WTC11 (cell line): Measurements from ENCODE around the gene SLC23A2. TPM values are rescaled to one million over a fixed set of nuclear protein-coding genes. Genes with fewer than 3 reads are reported as not detected.

ENCODE experiments used
- ATAC-seq: fragments of 200-7000 bp; cut with Tn5 transposase; 2 replicates; pipeline ENCODE4 v1.10.0; 2021; ENCODE audit warnings: mild to moderate bottlenecking, moderate library complexity
- CTCF ChIA-PET: fragments of 300-600 bp; sonication (Branson Sonifier 250); formaldehyde crosslinking; loops from one replicate; lab custom pipeline; 2021; ENCODE audit warnings: antibody characterized with exemption; lab: Charles Lee
- POLR2A ChIA-PET: fragments of 350-600 bp; sonication (Branson Sonifier 250); formaldehyde crosslinking; loops from one replicate; lab custom pipeline; 2021; ENCODE audit warnings: antibody characterized with exemption; lab: Charles Lee
- DNase-seq: peaks from one replicate; pipeline ENCODE4 v3.0.0; 2021; ENCODE audit warnings: low spot score
- H3K27ac Mint-ChIP-seq: 2 replicates; pipeline ENCODE4 v1.8.0; 2021; ENCODE audit warnings: mixed read lengths
- H3K27me3 Mint-ChIP-seq: 2 replicates; pipeline ENCODE4 v1.8.0; 2021; ENCODE audit warnings: low read depth, mild to moderate bottlenecking, moderate library complexity, mixed read lengths
- H3K36me3 Mint-ChIP-seq: 2 replicates; pipeline ENCODE4 v1.8.0; 2021; ENCODE audit warnings: mixed read lengths
- H3K4me1 Mint-ChIP-seq: 2 replicates; pipeline ENCODE4 v1.8.0; 2022; ENCODE audit warnings: mixed read lengths
- H3K4me3 Mint-ChIP-seq: 2 replicates; pipeline ENCODE4 v1.8.0; 2021; ENCODE audit warnings: mild to moderate bottlenecking, moderate library complexity, mixed read lengths
- H3K9me3 Mint-ChIP-seq: 2 replicates; pipeline ENCODE4 v1.8.0; 2021; ENCODE audit warnings: mixed read lengths
- ATF1 ChIP-seq: sonication (generic); formaldehyde crosslinking; IDR thresholded peaks from 2 replicates; pipeline ENCODE4 v1.8.1; 2023; ENCODE audit warnings: mild to moderate bottlenecking, moderate library complexity, missing genetic modification reagents
- CBFB ChIP-seq: sonication (generic); formaldehyde crosslinking; IDR thresholded peaks from 2 replicates; pipeline ENCODE4 v1.8.1; 2022; ENCODE audit warnings: mild to moderate bottlenecking, low read depth, missing genetic modification reagents
- ELF4 ChIP-seq: sonication (generic); formaldehyde crosslinking; IDR thresholded peaks from 2 replicates; pipeline ENCODE4 v1.8.1; 2022; ENCODE audit warnings: low read depth, mild to moderate bottlenecking, moderate library complexity, missing genetic modification reagents
- ESRRA ChIP-seq: sonication (generic); formaldehyde crosslinking; IDR thresholded peaks from 2 replicates; pipeline ENCODE4 v1.8.1; 2022; ENCODE audit warnings: mild to moderate bottlenecking, missing genetic modification reagents, borderline replicate concordance
- ETV6 ChIP-seq: sonication (generic); formaldehyde crosslinking; IDR thresholded peaks from 2 replicates; pipeline ENCODE4 v1.8.1; 2022; ENCODE audit warnings: mild to moderate bottlenecking, missing genetic modification reagents
- FOXJ3 ChIP-seq: sonication (generic); formaldehyde crosslinking; IDR thresholded peaks from 2 replicates; pipeline ENCODE4 v1.9.0; 2021; ENCODE audit warnings: missing genetic modification reagents, mild to moderate bottlenecking, borderline replicate concordance
- FOXK1 ChIP-seq: sonication (generic); formaldehyde crosslinking; IDR thresholded peaks from 2 replicates; pipeline ENCODE4 v1.8.0; 2022; ENCODE audit warnings: mild to moderate bottlenecking, moderate library complexity, missing genetic modification reagents
- FOXP1 ChIP-seq: sonication (generic); formaldehyde crosslinking; IDR thresholded peaks from 2 replicates; pipeline ENCODE4 v1.8.0; 2022; ENCODE audit warnings: missing genetic modification reagents, mild to moderate bottlenecking, moderate library complexity, borderline replicate concordance
- GRHL2 ChIP-seq: fragments of 250-450 bp; sonication (Bioruptor Pico); IDR thresholded peaks from 2 replicates; pipeline ENCODE4 v1.8.0; 2022; ENCODE audit warnings: mild to moderate bottlenecking, moderate library complexity; ENCODE audit not compliant: insufficient replicate concordance, severe bottlenecking
- JUN ChIP-seq: sonication (generic); formaldehyde crosslinking; IDR thresholded peaks from 2 replicates; pipeline ENCODE4 v1.8.0; 2023; ENCODE audit warnings: mild to moderate bottlenecking, missing genetic modification reagents
- MXD4 ChIP-seq: fragments of 250-450 bp; sonication (Bioruptor Pico); IDR thresholded peaks from 2 replicates; pipeline ENCODE4 v1.8.0; 2021; ENCODE audit warnings: mild to moderate bottlenecking, moderate library complexity, borderline replicate concordance
- NFATC4 ChIP-seq: fragments of 250-450 bp; sonication (Bioruptor Pico); IDR thresholded peaks from 2 replicates; pipeline ENCODE4 v1.9.0; 2021; ENCODE audit warnings: mild to moderate bottlenecking
- NR2C2 ChIP-seq: sonication (generic); formaldehyde crosslinking; IDR thresholded peaks from 2 replicates; pipeline ENCODE4 v1.8.0; 2022; ENCODE audit warnings: mild to moderate bottlenecking, missing genetic modification reagents
- RORB ChIP-seq: fragments of 250-450 bp; sonication (Bioruptor Pico); IDR thresholded peaks from 2 replicates; pipeline ENCODE4 v1.9.0; 2021; ENCODE audit warnings: mild to moderate bottlenecking
- SMAD3 ChIP-seq: sonication (generic); formaldehyde crosslinking; IDR thresholded peaks from 2 replicates; pipeline ENCODE4 v1.8.0; 2022; ENCODE audit warnings: missing genetic modification reagents, mild to moderate bottlenecking, borderline replicate concordance
- TEAD1 ChIP-seq: sonication (generic); formaldehyde crosslinking; IDR thresholded peaks from 2 replicates; pipeline ENCODE4 v1.8.0; 2022; ENCODE audit warnings: mild to moderate bottlenecking, missing genetic modification reagents
- ZNF121 ChIP-seq: sonication (generic); formaldehyde crosslinking; IDR thresholded peaks from 2 replicates; pipeline ENCODE4 v1.8.0; 2023; ENCODE audit warnings: missing genetic modification reagents
- ZNF138 ChIP-seq: sonication (generic); formaldehyde crosslinking; conservative IDR thresholded peaks from 2 replicates; pipeline ENCODE4 v1.8.1; 2022; ENCODE audit warnings: mild to moderate bottlenecking, moderate library complexity, missing genetic modification reagents
- ZNF281 ChIP-seq: sonication (generic); formaldehyde crosslinking; IDR thresholded peaks from 2 replicates; pipeline ENCODE4 v1.8.0; 2023; ENCODE audit warnings: mild to moderate bottlenecking, missing genetic modification reagents
- ZNF423 ChIP-seq: fragments of 250-450 bp; sonication (Bioruptor Pico); IDR thresholded peaks from 2 replicates; pipeline ENCODE4 v2.1.2; 2022; ENCODE audit warnings: mild to moderate bottlenecking, moderate library complexity
- ZSCAN18 ChIP-seq: fragments of 250-450 bp; sonication (Bioruptor Pico); IDR thresholded peaks from 2 replicates; pipeline ENCODE4 v2.1.2; 2022; ENCODE audit warnings: mild to moderate bottlenecking, moderate library complexity
- total RNA-seq: library from RNA; stranded (reverse); gene quantifications from 3 replicates; pipeline ENCODE4 v1.2.3, GENCODE V29; 2021
- TF ChIP-seq, protein P1 (sequence below): fragments of 250-450 bp; sonication (Bioruptor Pico); conservative IDR thresholded peaks from 2 replicates; pipeline ENCODE4 v1.9.0; 2021; ENCODE audit warnings: mild to moderate bottlenecking
- TF ChIP-seq, protein P2 (sequence below): sonication (generic); formaldehyde crosslinking; IDR thresholded peaks from 2 replicates; pipeline ENCODE4 v1.8.0; 2023; ENCODE audit warnings: missing genetic modification reagents
- TF ChIP-seq, protein P3 (sequence below): sonication (generic); formaldehyde crosslinking; IDR thresholded peaks from 2 replicates; pipeline ENCODE4 v1.8.0; 2022; ENCODE audit warnings: mild to moderate bottlenecking, missing genetic modification reagents
- TF ChIP-seq, protein P4 (sequence below): sonication (generic); formaldehyde crosslinking; conservative IDR thresholded peaks from 2 replicates; pipeline ENCODE4 v1.8.1; 2022; ENCODE audit warnings: mild to moderate bottlenecking, missing genetic modification reagents
- TF ChIP-seq, protein P5 (sequence below): sonication (generic); formaldehyde crosslinking; IDR thresholded peaks from 2 replicates; pipeline ENCODE4 v1.8.1; 2022; ENCODE audit warnings: low read depth, missing genetic modification reagents, borderline replicate concordance

SLC23A2 gene
- total RNA-seq, 1 experiment from 2014 or later = 14.5 TPM

DNA sequence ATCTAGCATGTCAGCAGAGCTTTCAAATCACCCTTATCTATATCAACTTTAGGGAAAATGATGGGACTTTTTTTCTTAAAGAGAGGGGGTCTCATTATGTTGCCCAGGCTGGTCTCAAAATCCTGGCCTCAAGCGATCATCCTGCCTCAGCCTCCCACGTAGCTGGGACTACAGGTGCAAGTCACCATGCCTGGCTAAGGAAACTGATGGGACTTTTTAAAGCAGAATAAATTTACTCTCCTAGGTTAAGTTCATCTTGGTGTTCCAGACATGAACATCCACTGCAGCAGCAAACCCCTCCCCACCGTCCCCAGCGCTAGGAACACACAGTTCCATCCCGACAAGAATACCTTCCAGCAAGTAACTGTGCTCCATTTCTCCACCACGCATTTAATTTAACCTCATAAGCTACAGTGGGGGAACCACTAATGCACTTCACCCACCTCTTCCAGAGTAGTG lies 64.9 kb downstream of the SLC23A2 start (continued):
- TF ChIP-seq, protein P1, sequence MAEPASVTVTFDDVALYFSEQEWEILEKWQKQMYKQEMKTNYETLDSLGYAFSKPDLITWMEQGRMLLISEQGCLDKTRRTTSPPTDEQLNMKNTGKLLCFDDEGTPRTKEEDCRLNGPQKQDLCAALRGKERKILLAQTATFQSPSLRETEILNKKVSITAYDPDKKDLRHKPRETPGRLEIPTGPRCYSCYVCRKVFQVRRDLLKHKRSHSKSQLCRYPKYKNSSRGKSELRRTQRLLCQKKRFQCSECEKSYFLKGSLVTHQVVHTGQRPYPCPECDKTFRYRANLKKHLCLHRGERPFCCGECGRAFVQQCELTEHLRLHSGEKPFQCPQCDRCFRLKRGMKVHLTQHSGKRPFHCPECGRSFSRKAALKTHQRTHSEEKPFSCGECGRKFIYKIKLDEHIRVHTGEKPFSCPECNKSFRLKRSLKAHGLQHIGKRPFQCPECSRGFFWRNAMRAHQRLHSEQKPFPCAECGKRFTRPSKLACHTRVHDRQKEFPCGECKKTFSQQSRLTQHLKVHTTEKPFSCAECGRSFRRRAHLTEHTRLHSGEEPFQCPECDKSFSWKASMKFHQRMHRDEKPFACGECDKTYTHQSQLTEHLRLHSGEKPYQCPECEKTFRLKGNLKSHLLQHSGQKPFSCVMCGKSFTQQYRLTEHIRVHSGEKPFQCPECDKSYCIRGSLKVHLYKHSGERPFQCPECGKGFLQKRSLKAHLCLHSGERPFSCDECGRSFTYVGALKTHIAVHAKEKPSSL (CRISPR knock-in tag) = no peak
- TF ChIP-seq ZNF281 = no peak
- TF ChIP-seq MXD4 (CRISPR knock-in tag) = no peak
- no peak for TF ChIP-seq ZSCAN18 (CRISPR knock-in tag)
- no peak for TF ChIP-seq RORB
- TF ChIP-seq ATF1 (CRISPR knock-in tag) = no peak
- TF ChIP-seq TEAD1 (CRISPR knock-in tag) = no peak
- no peak for TF ChIP-seq JUN (CRISPR knock-in tag)
- no peak for TF ChIP-seq FOXK1 (CRISPR knock-in tag)
- TF ChIP-seq GRHL2 (CRISPR knock-in tag) = no peak
- TF ChIP-seq ETV6 (CRISPR knock-in tag) = no peak
- TF ChIP-seq NFATC4 (CRISPR knock-in tag) = no peak
- TF ChIP-seq, protein P2, sequence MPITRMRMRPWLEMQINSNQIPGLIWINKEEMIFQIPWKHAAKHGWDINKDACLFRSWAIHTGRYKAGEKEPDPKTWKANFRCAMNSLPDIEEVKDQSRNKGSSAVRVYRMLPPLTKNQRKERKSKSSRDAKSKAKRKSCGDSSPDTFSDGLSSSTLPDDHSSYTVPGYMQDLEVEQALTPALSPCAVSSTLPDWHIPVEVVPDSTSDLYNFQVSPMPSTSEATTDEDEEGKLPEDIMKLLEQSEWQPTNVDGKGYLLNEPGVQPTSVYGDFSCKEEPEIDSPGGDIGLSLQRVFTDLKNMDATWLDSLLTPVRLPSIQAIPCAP (CRISPR knock-in tag) = no peak
- TF ChIP-seq CBFB (CRISPR knock-in tag) = no peak
- TF ChIP-seq, protein P3, sequence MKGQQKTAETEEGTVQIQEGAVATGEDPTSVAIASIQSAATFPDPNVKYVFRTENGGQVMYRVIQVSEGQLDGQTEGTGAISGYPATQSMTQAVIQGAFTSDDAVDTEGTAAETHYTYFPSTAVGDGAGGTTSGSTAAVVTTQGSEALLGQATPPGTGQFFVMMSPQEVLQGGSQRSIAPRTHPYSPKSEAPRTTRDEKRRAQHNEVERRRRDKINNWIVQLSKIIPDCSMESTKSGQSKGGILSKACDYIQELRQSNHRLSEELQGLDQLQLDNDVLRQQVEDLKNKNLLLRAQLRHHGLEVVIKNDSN (CRISPR knock-in tag) = no peak

DNA sequence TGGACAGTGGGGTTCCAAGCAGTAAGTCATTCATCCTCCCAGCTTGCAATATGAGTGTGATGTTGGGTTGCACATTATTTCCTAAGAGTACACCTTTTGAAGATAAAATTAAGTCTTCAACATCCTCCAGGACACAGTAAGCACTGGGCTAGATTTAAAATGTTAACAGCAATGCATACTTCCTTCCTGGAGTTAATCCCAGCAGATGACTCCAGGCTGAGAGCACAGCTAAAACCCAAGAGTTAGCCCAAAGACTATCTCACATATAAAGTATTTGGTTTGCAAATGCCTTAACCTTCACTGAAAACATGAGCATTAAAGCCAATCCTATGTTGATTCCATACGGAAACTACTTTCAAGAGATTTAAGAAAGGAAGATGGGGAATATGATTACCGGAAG lies 69.2 kb downstream of the SLC23A2 start:
- Mint-ChIP-seq H3K36me3 (peaks cover 2% of the 10 kb centered on the region; the same call in 1 of the 2 replicates), H3K27ac (peak overlapping the region; percentile 58; the same call in 1 of the 2 replicates), H3K4me1 (peaks cover 23% of the 10 kb centered on the region)
- no peak for ATAC-seq
- CTCF ChIA-PET = interaction anchor here (1.0 to 1.5 kb wide), 2 partner anchors 24 to 173 kb away, joined by 3 read pairs; no protein-coding TSS in a partner anchor
- no peak for DNase-seq
- TF ChIP-seq NR2C2 (CRISPR knock-in tag) (no peak), FOXP1 (CRISPR knock-in tag) (no peak), ESRRA (CRISPR knock-in tag) (no peak), ELF4 (no peak), FOXJ3 (CRISPR knock-in tag) (no peak), ZNF423 (no peak), CBFB (CRISPR knock-in tag) (no peak), ATF1 (CRISPR knock-in tag) (no peak), ZNF138 (CRISPR knock-in tag) (no peak), ZNF121 (CRISPR knock-in tag) (no peak), SMAD3 (no peak), RORB (no peak)
- TF ChIP-seq, protein P2 (CRISPR knock-in tag) = no peak
- TF ChIP-seq, protein P4, sequence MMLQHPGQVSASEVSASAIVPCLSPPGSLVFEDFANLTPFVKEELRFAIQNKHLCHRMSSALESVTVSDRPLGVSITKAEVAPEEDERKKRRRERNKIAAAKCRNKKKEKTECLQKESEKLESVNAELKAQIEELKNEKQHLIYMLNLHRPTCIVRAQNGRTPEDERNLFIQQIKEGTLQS (CRISPR knock-in tag) = no peak
- TF ChIP-seq, protein P5, sequence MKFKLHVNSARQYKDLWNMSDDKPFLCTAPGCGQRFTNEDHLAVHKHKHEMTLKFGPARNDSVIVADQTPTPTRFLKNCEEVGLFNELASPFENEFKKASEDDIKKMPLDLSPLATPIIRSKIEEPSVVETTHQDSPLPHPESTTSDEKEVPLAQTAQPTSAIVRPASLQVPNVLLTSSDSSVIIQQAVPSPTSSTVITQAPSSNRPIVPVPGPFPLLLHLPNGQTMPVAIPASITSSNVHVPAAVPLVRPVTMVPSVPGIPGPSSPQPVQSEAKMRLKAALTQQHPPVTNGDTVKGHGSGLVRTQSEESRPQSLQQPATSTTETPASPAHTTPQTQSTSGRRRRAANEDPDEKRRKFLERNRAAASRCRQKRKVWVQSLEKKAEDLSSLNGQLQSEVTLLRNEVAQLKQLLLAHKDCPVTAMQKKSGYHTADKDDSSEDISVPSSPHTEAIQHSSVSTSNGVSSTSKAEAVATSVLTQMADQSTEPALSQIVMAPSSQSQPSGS = no peak
- TF ChIP-seq, all 79 proteins: peak for 0
- Mint-ChIP-seq H3K4me3 (no peak overlapping the region), H3K27me3 (no peaks in the 10 kb centered on the region), H3K9me3 (no peaks in the 10 kb centered on the region)
- POLR2A ChIA-PET = interaction anchor here (0.6 kb wide), 1 partner anchor 10 kb away, joined by 6 read pairs; no protein-coding TSS in a partner anchor
